ENCODE results near the gene FAM50A. TPM values are rescaled to one million over a fixed set of nuclear protein-coding genes. Genes with fewer than 3 reads are reported as not detected.

FAM50A gene
- total and polyA plus RNA-seq, 4 donors = 10.9 to 25.1 (median 14.0) TPM

GRCh38 chrX:154470914-154471568, 27.1 kb downstream of the FAM50A start:
- DNase-seq (ENCODE audit: low spot score) = no peak
- H3K36me3 ChIP-seq (ENCODE audit: control insufficient read depth in 4 of 4, insufficient read depth in 3 of 4, low read depth in 1 of 4, low read length in 3 of 4) = peaks cover 0 to 1% (median 0%) of the 10 kb centered on the region in 4 donors

More at GRCh38 chrX:154470914-154471568, 27.1 kb downstream of the FAM50A start:
- WGBS = 96% methylated on average over 21 of the region's 23 CpGs
- Histone ChIP-seq H3K27me3 (ENCODE audit: control insufficient read depth in 4 of 4, insufficient read depth in 4 of 4, low read length in 3 of 4) (no peaks in the 10 kb centered on the region), H3K27ac (ENCODE audit: low read depth in 1 of 2, low read length in 2 of 2) (no peak overlapping the region), H3K4me1 (ENCODE audit: control insufficient read depth in 4 of 4, insufficient read depth in 4 of 4, low read length in 3 of 4) (no peaks in the 10 kb centered on the region), H3K9ac (ENCODE audit: low read depth in 1 of 2, low read length in 2 of 2) (no peak overlapping the region), H3K9me3 (ENCODE audit: control insufficient read depth in 4 of 4, low read length in 3 of 4) (no peaks in the 10 kb centered on the region), H3K4me3 (ENCODE audit: low read depth in 1 of 3, low read length in 3 of 3) (no peak overlapping the region)
- TF ChIP-seq RXRA (IDR thresholded peaks at IDR 0.05) = no peak
- no peak for TF ChIP-seq CTCF (IDR thresholded peaks at IDR 0.05; ENCODE audit: low read depth, low read length, missing input control)
- no peak for TF ChIP-seq HNF4G (IDR thresholded peaks at IDR 0.05)
- TF ChIP-seq RAD21 (IDR thresholded peaks at IDR 0.05) = no peak
- TF ChIP-seq HNF4A (conservative IDR thresholded peaks at IDR 0.05) = no peak
- TF ChIP-seq SP1 (IDR thresholded peaks at IDR 0.05) = no peak
- no peak for TF ChIP-seq NR2F2 (IDR thresholded peaks at IDR 0.05)
- no peak for TF ChIP-seq YY1 (IDR thresholded peaks at IDR 0.05)
- TF ChIP-seq REST (IDR thresholded peaks at IDR 0.05) = no peak
- TF ChIP-seq GABPA (IDR thresholded peaks at IDR 0.05 in 1 of 2, conservative IDR thresholded peaks at IDR 0.05 in 1 of 2) = no peak
- no peak for TF ChIP-seq EGR1 (IDR thresholded peaks at IDR 0.05; ENCODE audit: low read depth in 2 of 2)
- TF ChIP-seq FOXA2 (IDR thresholded peaks at IDR 0.05) = no peak
- no peak for TF ChIP-seq TAF1 (conservative IDR thresholded peaks at IDR 0.05)
- TF ChIP-seq JUND (IDR thresholded peaks at IDR 0.05) = no peak

Measured in liver (tissue), 9 donors.